NB4 (cell line): ENCODE data around the gene MYO1D.

Experiments
- CTCF ChIP-seq: IDR thresholded peaks from one replicate; pipeline ENCODE4 v1.5.1; 2012; ENCODE audit warnings: low read depth, low read length
- POLR2A ChIP-seq: IDR thresholded peaks from 2 replicates; pipeline ENCODE4 v1.6.1; 2011; ENCODE audit warnings: mild to moderate bottlenecking; ENCODE audit not compliant: insufficient read length; ENCODE audit errors: extremely low read depth
- TF ChIP-seq, protein P1 (sequence below): IDR thresholded peaks from 2 replicates; pipeline ENCODE4 v1.6.1; 2011; ENCODE audit warnings: low read depth, low read length

GRCh38 chr17:32713081-32713480 lies 163.8 kb downstream of the MYO1D start:
- no peak for TF ChIP-seq POLR2A
- TF ChIP-seq CTCF = no peak
- TF ChIP-seq, protein P1, sequence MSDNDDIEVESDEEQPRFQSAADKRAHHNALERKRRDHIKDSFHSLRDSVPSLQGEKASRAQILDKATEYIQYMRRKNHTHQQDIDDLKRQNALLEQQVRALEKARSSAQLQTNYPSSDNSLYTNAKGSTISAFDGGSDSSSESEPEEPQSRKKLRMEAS = no peak
